CD14-positive monocyte (primary cell): ENCODE results near the gene ATP11A. TPM values are rescaled to one million over a fixed set of nuclear protein-coding genes. Genes with fewer than 3 reads are reported as not detected.

Experiments
- DNase-seq, 3 donors: peaks; one replicate each; pipeline ENCODE4 v3.0.0-alpha.2; 2011 to 2022
- H2AFZ ChIP-seq: 2 replicates; pipeline ENCODE4 v1.6.0; 2012; ENCODE audit warnings: mild to moderate bottlenecking, low read depth, low read length, inconsistent platforms; ENCODE audit not compliant: insufficient read depth, poor library complexity, severe bottlenecking
- H3K27ac ChIP-seq, 2 donors: 1 replicate in 1 of 2; 2 replicates in 1 of 2; pipeline ENCODE4 v1.5.1; 2012 to 2013; ENCODE audit warnings: low read length in 2 of 2, control low read depth in 1 of 2, inconsistent platforms in 1 of 2, low read depth in 1 of 2, mild to moderate bottlenecking in 1 of 2
- H3K27me3 ChIP-seq, 2 donors: one replicate each; pipeline versions ENCODE4 v1.6.0 to v1.6.1; 2011 to 2013; ENCODE audit warnings: low read length in 2 of 2; ENCODE audit not compliant: control insufficient read depth in 2 of 2, insufficient read depth in 2 of 2
- H3K36me3 ChIP-seq, 2 donors: replicated peaks in 1 of 2; 1 replicate in 1 of 2; 2 replicates in 1 of 2; pipeline versions ENCODE4 v1.5.1 to v1.6.1; 2012 to 2013; ENCODE audit warnings: low read length in 2 of 2, control low read depth in 1 of 2, inconsistent platforms in 1 of 2, mild to moderate bottlenecking in 1 of 2; ENCODE audit not compliant: insufficient read depth in 2 of 2, control insufficient read depth in 1 of 2
- H3K4me1 ChIP-seq, 2 donors: 1 replicate in 1 of 2; 2 replicates in 1 of 2; pipeline versions ENCODE4 v1.5.1 to v1.6.1; 2012 to 2013; ENCODE audit warnings: low read length in 2 of 2, control low read depth in 1 of 2, inconsistent platforms in 1 of 2, mild to moderate bottlenecking in 1 of 2, moderate library complexity in 1 of 2; ENCODE audit not compliant: insufficient read depth in 2 of 2, control insufficient read depth in 1 of 2
- H3K4me2 ChIP-seq: replicated peaks from 2 replicates; pipeline ENCODE3; 2012; ENCODE audit warnings: low read length, moderate library complexity, mild to moderate bottlenecking; ENCODE audit not compliant: poor library complexity, severe bottlenecking; ENCODE audit errors: extremely low read depth
- H3K4me3 ChIP-seq, 3 experiments: fragments of 200-600 bp in 1 of 3; sonication (generic) in 1 of 3; replicated peaks in 1 of 3; 1 replicate in 2 of 3; 2 replicates in 1 of 3; pipeline ENCODE4 v1.5.1; 2011 to 2013; ENCODE audit warnings: low read length in 3 of 3, mild to moderate bottlenecking in 3 of 3, control low read depth in 2 of 3, low read depth in 2 of 3, inconsistent platforms in 1 of 3, moderate library complexity in 1 of 3
- H3K79me2 ChIP-seq: 2 replicates; pipeline ENCODE4 v1.6.0; 2012; ENCODE audit warnings: mild to moderate bottlenecking, control low read depth, inconsistent platforms, low read length, moderate library complexity; ENCODE audit not compliant: insufficient read depth
- H3K9ac ChIP-seq: 2 replicates; pipeline ENCODE4 v1.6.0; 2017; ENCODE audit warnings: low read length, mild to moderate bottlenecking; ENCODE audit not compliant: insufficient read depth, poor library complexity, severe bottlenecking
- H3K9me3 ChIP-seq, 2 donors: replicated peaks in 1 of 2; 1 replicate in 1 of 2; 2 replicates in 1 of 2; pipeline versions ENCODE4 v1.5.1 to v1.6.1; 2012 to 2013; ENCODE audit warnings: low read length in 2 of 2, control low read depth in 1 of 2; ENCODE audit not compliant: control insufficient read depth in 1 of 2, insufficient read depth in 1 of 2
- H4K20me1 ChIP-seq: 2 replicates; pipeline ENCODE4 v1.6.0; 2012; ENCODE audit warnings: mild to moderate bottlenecking, low read length, control low read depth, moderate library complexity; ENCODE audit not compliant: insufficient read depth
- H3K27ac Mint-ChIP-seq, 7 donors: one replicate each; pipeline ENCODE4 v1.8.0; 2020; ENCODE audit warnings: mild to moderate bottlenecking in 7 of 7, mixed read lengths in 7 of 7, moderate library complexity in 6 of 7, inconsistent platforms in 2 of 7
- H3K27me3 Mint-ChIP-seq, 3 donors: one replicate each; pipeline ENCODE4 v1.8.0; 2021 to 2022; ENCODE audit warnings: low read depth in 3 of 3, mild to moderate bottlenecking in 3 of 3, mixed read lengths in 3 of 3, moderate library complexity in 3 of 3, inconsistent platforms in 1 of 3
- H3K36me3 Mint-ChIP-seq, 2 donors: one replicate each; pipeline ENCODE4 v1.8.0; 2020; ENCODE audit warnings: mixed read lengths in 2 of 2, inconsistent platforms in 1 of 2, mild to moderate bottlenecking in 1 of 2
- H3K4me1 Mint-ChIP-seq: one replicate; pipeline ENCODE4 v1.8.0; 2020; ENCODE audit warnings: mild to moderate bottlenecking, mixed read lengths
- H3K4me3 Mint-ChIP-seq, 2 donors: one replicate each; pipeline ENCODE4 v1.8.0; 2020; ENCODE audit warnings: mild to moderate bottlenecking in 2 of 2, mixed read lengths in 2 of 2, moderate library complexity in 1 of 2
- H3K9me3 Mint-ChIP-seq, 7 donors: one replicate each; pipeline ENCODE4 v1.8.0; 2020 to 2022; ENCODE audit warnings: mixed read lengths in 7 of 7, mild to moderate bottlenecking in 6 of 7, moderate library complexity in 6 of 7, inconsistent platforms in 2 of 7
- CTCF ChIP-seq: fragments of 200-600 bp; IDR thresholded peaks from one replicate; pipeline ENCODE4 v1.8.0; 2022; ENCODE audit warnings: antibody characterized with exemption, mild to moderate bottlenecking
- WGBS: methylation state at CpG from one replicate; pipeline ENCODE4 v1.1.5; 2013; ENCODE audit warnings: missing lambda C conversion rate; ENCODE audit not compliant: insufficient coverage; 5-methylcytosine and 5-hydroxymethylcytosine counted together
- intact Hi-C, 2 donors: fragments of 100-400 bp; cut with micrococcal nuclease; formaldehyde crosslinking; loops; one replicate each; pipeline versions ENCODE4 v1.15.0 to v1.15.1; 2023
- polyA plus RNA-seq, 3 donors: library from polyadenylated mRNA; depleted of rRNA in 1 of 3; unstranded in 2 of 3; stranded (reverse) in 1 of 3; fragments of 300-500 nt in 2 of 3; fragments of >200 nt in 1 of 3; fragmentation: Illumina TruSeq in 2 of 3; gene quantifications; 1 replicate in 2 of 3; 2 replicates in 1 of 3; pipeline ENCODE4 v1.2.3, GENCODE V29; 2012 to 2021

Gene ATP11A
- polyA plus RNA-seq, 3 donors = 7.2 to 45.4 (median 7.6) TPM

- no peak for DNase-seq
- no peaks in the 10 kb centered on the region for H3K4me1 Mint-ChIP-seq
- no peak overlapping the region for H3K4me2 ChIP-seq
- H3K9ac ChIP-seq = no peak overlapping the region
- 98% methylated on average over 22 of the region's 25 CpGs for WGBS
- no peak overlapping the region for H2AFZ ChIP-seq
- H3K9me3 Mint-ChIP-seq = peaks cover 0 to 7% (median 0%) of the 10 kb centered on the region in 7 donors
- H3K4me3 ChIP-seq = no peak overlapping the region
- no peaks in the 10 kb centered on the region for H3K27me3 ChIP-seq
- H3K4me1 ChIP-seq = no peaks in the 10 kb centered on the region
- H3K79me2 ChIP-seq = no peaks in the 10 kb centered on the region
- intact Hi-C loops = no loop called here
- H4K20me1 ChIP-seq = peaks cover 6% of the 10 kb centered on the region
- peaks cover 0 to 2% (median 1%) of the 10 kb centered on the region in 3 donors for H3K27me3 Mint-ChIP-seq
- no peak for TF ChIP-seq CTCF
- no peak overlapping the region for H3K27ac ChIP-seq
- H3K36me3 Mint-ChIP-seq = peaks cover 91 to 99% of the 10 kb centered on the region in 2 donors
- peak overlapping the region in 2 of 7 donors; percentile 14 to 49 for H3K27ac Mint-ChIP-seq
- H3K36me3 ChIP-seq = peaks cover 93 to 100% of the 10 kb centered on the region in 2 donors
- no peaks in the 10 kb centered on the region for H3K9me3 ChIP-seq
- H3K4me3 Mint-ChIP-seq = no peak overlapping the region
Observed at GRCh38 chr13:112833551-112834257, 143.9 kb downstream of the ATP11A start.

GRCh38 chr13:112835344-112835743 is 145.5 kb downstream of the ATP11A start:
- 98% methylated on average over 15 of the region's 16 CpGs for WGBS
- Mint-ChIP-seq H3K27me3 (peaks cover 0 to 2% (median 0%) of the 10 kb centered on the region in 3 donors), H3K9me3 (peaks cover 0 to 5% (median 0%) of the 10 kb centered on the region in 7 donors), H3K27ac (no peak overlapping the region), H3K4me3 (no peak overlapping the region), H3K36me3 (peaks cover 89 to 98% of the 10 kb centered on the region in 2 donors), H3K4me1 (no peaks in the 10 kb centered on the region)
- Histone ChIP-seq H3K9ac (no peak overlapping the region), H3K79me2 (no peaks in the 10 kb centered on the region), H3K9me3 (no peaks in the 10 kb centered on the region), H2AFZ (no peak overlapping the region), H3K27me3 (no peaks in the 10 kb centered on the region), H4K20me1 (peaks cover 16% of the 10 kb centered on the region), H3K4me1 (no peaks in the 10 kb centered on the region), H3K36me3 (peaks cover 95 to 100% of the 10 kb centered on the region in 2 donors), H3K27ac (no peak overlapping the region), H3K4me2 (no peak overlapping the region), H3K4me3 (no peak overlapping the region)
- DNase-seq = no peak
- no peak for TF ChIP-seq CTCF
- intact Hi-C loops = no loop called here
